Suppressor macrophage (primary cell): Measurements from ENCODE around the gene PRPF38B.
"Not testable (repeated sequence)": the region's sequence is repeated elsewhere in the genome, so short reads cannot be mapped to it uniquely, and the experiment has no call there.

ENCODE experiments used
- DNase-seq, 4 experiments: peaks; one replicate each; pipeline ENCODE4 v3.0.0-alpha.2; 2020 to 2022
- total RNA-seq, 17 experiments: gene quantifications; one replicate each; lab custom pipeline; 2026; ENCODE audit warnings: mixed read lengths in 6 of 17, inconsistent platforms in 3 of 17; lab: John Stamatoyannopoulos, UW

The PRPF38B gene
- 10.7 to 48.9 (median 27.3) reads per million in 17 experiments for total RNA-seq

GRCh38 chr1:108691942-108692723 is at the start of gene PRPF38B:
PRPF38B (plus strand) TSS chr1:108692310; CDS start chr1:108692592, 282 bp downstream.
- peak; percentile 93 to 96 (median 96) for DNase-seq

- peak; percentile 53 to 87 (median 73) for DNase-seq
Measured at GRCh38 chr1:108643492-108644335, 48.4 kb upstream of the PRPF38B start.

GRCh38 chr1:108644984-108645383 is 47.1 kb upstream of the PRPF38B start:
- DNase-seq = peak in 2 of 4 experiments; percentile 20 to 21

- DNase-seq = no peak
Measured at GRCh38 chr1:108645564-108646184, 46.4 kb upstream of the PRPF38B start.

GRCh38 chr1:108646265-108646647 is 45.9 kb upstream of the PRPF38B start:
- DNase-seq = no peak

- DNase-seq = peak; percentile 92 to 97 (median 96)
Measured at GRCh38 chr1:108646648-108647269, 45.4 kb upstream of the PRPF38B start.

- DNase-seq = no peak
Measured at GRCh38 chr1:108653431-108654105, 38.5 kb upstream of the PRPF38B start.

GRCh38 chr1:108657356-108658080 is 34.6 kb upstream of the PRPF38B start:
- DNase-seq = no peak

GRCh38 chr1:108661030-108661609 is 31.0 kb upstream of the PRPF38B start, which contains the start of gene HENMT1:
HENMT1 (minus strand) TSS chr1:108661093; CDS start chr1:108659884, 1,209 bp downstream.
- peak; percentile 79 to 92 (median 86) for DNase-seq

GRCh38 chr1:108663074-108663473 is 29.0 kb upstream of the PRPF38B start:
- DNase-seq = no peak

- peak in 2 of 4 experiments; percentile 16 to 20 for DNase-seq
Measured at GRCh38 chr1:108664481-108664880, 27.6 kb upstream of the PRPF38B start.

- no peak for DNase-seq
Measured at GRCh38 chr1:108665067-108665466, 27.0 kb upstream of the PRPF38B start.

GRCh38 chr1:108665771-108666170 is 26.3 kb upstream of the PRPF38B start:
- no peak for DNase-seq

- DNase-seq = not testable (repeated sequence)
Measured at GRCh38 chr1:108667422-108667821, 24.7 kb upstream of the PRPF38B start.

- no peak for DNase-seq
Measured at GRCh38 chr1:108668777-108669176, 23.3 kb upstream of the PRPF38B start.

GRCh38 chr1:108669679-108670078 is 22.4 kb upstream of the PRPF38B start:
- no peak for DNase-seq

GRCh38 chr1:108670131-108670773 is 21.9 kb upstream of the PRPF38B start:
- DNase-seq = no peak

- DNase-seq = peak in 2 of 4 experiments; percentile 3 to 7
Measured at GRCh38 chr1:108671143-108671542, 21.0 kb upstream of the PRPF38B start.

- peak; percentile 24 to 73 (median 64) for DNase-seq
Measured at GRCh38 chr1:108678706-108679105, 13.4 kb upstream of the PRPF38B start.
